HG02870 (cell line): ENCODE data around the gene UBE2QL1.

Source experiments
- ATAC-seq: cut with Tn5 transposase; IDR thresholded peaks from one replicate; pipeline ENCODE4 v1.9.1; 2021; ENCODE audit warnings: mild to moderate bottlenecking, moderate library complexity; ENCODE audit not compliant: unreplicated experiment

Gene UBE2QL1

GRCh38 chr5:6473284-6473683 lies 24.6 kb downstream of the UBE2QL1 start:
- ATAC-seq = no peak

- no peak for ATAC-seq
Measured at GRCh38 chr5:6475626-6476312, 27.1 kb downstream of the UBE2QL1 start.

GRCh38 chr5:6476313-6476661 lies 27.6 kb downstream of the UBE2QL1 start:
- ATAC-seq = no peak

GRCh38 chr5:6478793-6479192 lies 30.1 kb downstream of the UBE2QL1 start:
- ATAC-seq = no peak

- peak; percentile 36 for ATAC-seq
Measured at GRCh38 chr5:6480133-6481051, 31.7 kb downstream of the UBE2QL1 start.

- no peak for ATAC-seq
Measured at GRCh38 chr5:6482735-6483134, 34.1 kb downstream of the UBE2QL1 start.

GRCh38 chr5:6483880-6484382 lies 35.3 kb downstream of the UBE2QL1 start:
- peak; percentile 88 for ATAC-seq

- ATAC-seq = no peak
Measured at GRCh38 chr5:6484446-6484845, 35.8 kb downstream of the UBE2QL1 start.

- no peak for ATAC-seq
Measured at GRCh38 chr5:6484899-6485298, 36.2 kb downstream of the UBE2QL1 start.

- ATAC-seq = no peak
Measured at GRCh38 chr5:6485441-6485840, 36.8 kb downstream of the UBE2QL1 start.

GRCh38 chr5:6486074-6486473 lies 37.4 kb downstream of the UBE2QL1 start:
- no peak for ATAC-seq

- ATAC-seq = no peak
Measured at GRCh38 chr5:6487081-6487480, 38.4 kb downstream of the UBE2QL1 start.

GRCh38 chr5:6488021-6488420 lies 39.4 kb downstream of the UBE2QL1 start:
- ATAC-seq = no peak

- ATAC-seq = no peak
Measured at GRCh38 chr5:6489643-6490185, 41.1 kb downstream of the UBE2QL1 start.

GRCh38 chr5:6490246-6490645 lies 41.6 kb downstream of the UBE2QL1 start:
- ATAC-seq = no peak

GRCh38 chr5:6490693-6491092 lies 42.0 kb downstream of the UBE2QL1 start:
- no peak for ATAC-seq

GRCh38 chr5:6491196-6491918 lies 42.7 kb downstream of the UBE2QL1 start:
- ATAC-seq = no peak

- no peak for ATAC-seq
Measured at GRCh38 chr5:6491919-6492290, 43.2 kb downstream of the UBE2QL1 start.

- ATAC-seq = no peak
Measured at GRCh38 chr5:6492934-6493333, 44.3 kb downstream of the UBE2QL1 start.

- ATAC-seq = no peak
Measured at GRCh38 chr5:6493681-6494454, 45.2 kb downstream of the UBE2QL1 start.
